GM12872 (cell line): ENCODE results near the gene PCDH9.

ENCODE experiments used
- TF ChIP-seq, protein P1 (sequence below): IDR thresholded peaks from 3 replicates; pipeline ENCODE4 v1.5.1; 2011; ENCODE audit warnings: low read depth, mild to moderate bottlenecking, low read length, moderate library complexity; ENCODE audit not compliant: insufficient read depth

The PCDH9 gene

GRCh38 chr13:66855131-66855530, 375.0 kb downstream of the PCDH9 start:
- TF ChIP-seq, protein P1, sequence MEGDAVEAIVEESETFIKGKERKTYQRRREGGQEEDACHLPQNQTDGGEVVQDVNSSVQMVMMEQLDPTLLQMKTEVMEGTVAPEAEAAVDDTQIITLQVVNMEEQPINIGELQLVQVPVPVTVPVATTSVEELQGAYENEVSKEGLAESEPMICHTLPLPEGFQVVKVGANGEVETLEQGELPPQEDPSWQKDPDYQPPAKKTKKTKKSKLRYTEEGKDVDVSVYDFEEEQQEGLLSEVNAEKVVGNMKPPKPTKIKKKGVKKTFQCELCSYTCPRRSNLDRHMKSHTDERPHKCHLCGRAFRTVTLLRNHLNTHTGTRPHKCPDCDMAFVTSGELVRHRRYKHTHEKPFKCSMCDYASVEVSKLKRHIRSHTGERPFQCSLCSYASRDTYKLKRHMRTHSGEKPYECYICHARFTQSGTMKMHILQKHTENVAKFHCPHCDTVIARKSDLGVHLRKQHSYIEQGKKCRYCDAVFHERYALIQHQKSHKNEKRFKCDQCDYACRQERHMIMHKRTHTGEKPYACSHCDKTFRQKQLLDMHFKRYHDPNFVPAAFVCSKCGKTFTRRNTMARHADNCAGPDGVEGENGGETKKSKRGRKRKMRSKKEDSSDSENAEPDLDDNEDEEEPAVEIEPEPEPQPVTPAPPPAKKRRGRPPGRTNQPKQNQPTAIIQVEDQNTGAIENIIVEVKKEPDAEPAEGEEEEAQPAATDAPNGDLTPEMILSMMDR = no peak

- TF ChIP-seq, protein P1 = no peak
Measured at GRCh38 chr13:66853564-66853963, 376.6 kb downstream of the PCDH9 start.

DNA sequence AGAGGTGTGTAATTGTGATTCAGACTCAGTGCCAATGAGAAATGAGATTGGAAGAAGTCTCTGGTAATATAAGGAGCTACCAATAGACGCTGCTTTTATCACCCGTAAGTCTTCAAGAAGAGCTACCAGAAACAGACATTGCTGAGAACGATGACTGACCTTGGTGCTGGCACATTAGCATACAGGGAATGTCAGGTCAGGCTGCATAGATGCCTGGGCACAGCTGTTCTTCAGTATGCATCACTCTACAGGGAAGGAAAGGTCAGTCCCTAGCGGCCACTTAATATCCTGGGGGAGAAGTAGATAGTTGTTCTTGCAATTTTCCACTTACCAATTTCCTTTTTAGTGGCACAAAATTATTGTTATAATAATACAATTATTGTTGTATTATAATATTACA, 380.4 kb downstream of the PCDH9 start:
- TF ChIP-seq, protein P1 = no peak

- TF ChIP-seq, protein P1 = no peak
Measured at GRCh38 chr13:66847541-66847940, 382.6 kb downstream of the PCDH9 start.

- TF ChIP-seq, protein P1 = no peak
Measured at GRCh38 chr13:66845393-66845792, 384.7 kb downstream of the PCDH9 start.

DNA sequence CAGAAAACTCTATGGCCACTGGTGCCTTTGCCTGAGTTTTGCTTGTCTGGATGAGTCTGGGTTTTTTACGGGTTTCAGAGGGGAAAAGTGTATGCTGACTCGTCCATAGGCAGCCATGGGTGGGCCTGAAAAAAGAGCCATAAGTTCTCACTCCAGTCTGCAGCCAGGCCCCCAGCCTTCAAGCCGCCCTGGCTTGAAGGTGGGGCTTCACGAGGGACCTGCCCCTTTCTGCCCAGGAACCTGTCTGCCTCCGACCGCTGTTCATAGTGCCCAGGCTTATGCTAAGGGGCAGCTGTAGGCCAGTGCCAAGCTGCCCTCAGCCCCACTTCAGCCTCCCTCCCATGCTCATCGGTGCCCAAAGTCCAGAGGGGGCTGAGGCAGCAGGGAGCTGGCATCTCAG, 385.2 kb downstream of the PCDH9 start:
- TF ChIP-seq, protein P1 = no peak

DNA sequence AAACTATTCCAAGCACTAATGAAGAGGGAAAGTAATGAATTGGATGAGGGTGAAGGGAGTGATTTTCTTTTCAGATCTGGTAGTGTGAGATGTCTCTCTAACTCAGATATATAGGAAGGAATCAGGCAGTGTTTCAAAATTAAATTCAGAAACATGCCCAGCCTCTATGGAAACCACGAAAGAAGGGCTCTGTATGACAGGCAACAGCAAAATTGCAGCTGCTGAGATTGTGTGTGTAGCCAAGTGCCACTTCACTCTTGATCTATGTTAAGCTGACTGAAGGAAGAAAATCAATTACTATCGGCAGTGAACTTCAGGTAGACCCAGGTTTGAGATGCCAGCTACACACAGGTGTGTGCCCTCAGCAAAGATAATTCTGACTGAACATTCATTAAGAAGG, 387.4 kb downstream of the PCDH9 start:
- TF ChIP-seq, protein P1 = no peak

DNA sequence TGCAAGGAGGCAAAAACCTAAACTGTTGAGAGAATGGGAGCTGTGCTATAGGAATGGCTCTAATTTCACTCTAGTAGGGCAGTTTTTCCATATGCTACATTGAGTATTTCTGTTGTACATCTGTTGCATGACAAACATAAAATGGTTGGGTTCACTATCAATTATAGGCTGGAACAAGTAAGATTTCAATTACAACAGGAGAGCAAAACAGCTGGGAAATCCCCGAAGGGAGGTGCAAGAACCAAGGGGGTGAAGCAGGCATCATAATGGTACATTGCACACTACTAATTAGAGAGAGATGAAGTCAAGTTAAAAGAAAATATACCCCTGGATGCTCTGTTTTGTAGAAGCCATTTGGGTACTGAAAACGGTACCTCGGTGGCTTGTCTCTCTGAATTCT, 389.5 kb downstream of the PCDH9 start:
- TF ChIP-seq, protein P1 = no peak
